Psoas muscle (tissue), 8 donors: ENCODE data around the gene TEX13C. TPM values are rescaled to one million over a fixed set of nuclear protein-coding genes. Genes with fewer than 3 reads are reported as not detected.

Experiments
- ATAC-seq, 4 donors: fragments of 200-7000 bp; cut with Tn5 transposase; one replicate each; pipeline ENCODE4 v1.9.1; 2020; ENCODE audit warnings: moderate library complexity in 3 of 4, mild to moderate bottlenecking in 2 of 4
- DNase-seq, 2 donors: peaks; one replicate each; pipeline ENCODE4 v3.0.0-alpha.2; 2020
- H3K27ac ChIP-seq: fragments of 200-600 bp; one replicate; pipeline ENCODE4 v1.8.0; 2022
- H3K27me3 ChIP-seq, 3 donors: fragments of 200-600 bp in 1 of 3; one replicate each; pipeline versions ENCODE4 v1.6.1 to v1.8.0; 2013 to 2022; ENCODE audit warnings: low read length in 2 of 3, mild to moderate bottlenecking in 2 of 3, moderate library complexity in 1 of 3; ENCODE audit not compliant: insufficient read depth in 3 of 3
- H3K36me3 ChIP-seq, 2 donors: fragments of 200-600 bp in 1 of 2; one replicate each; pipeline versions ENCODE4 v1.6.1 to v1.8.0; 2013 to 2022; ENCODE audit warnings: low read depth in 1 of 2, mild to moderate bottlenecking in 1 of 2, moderate library complexity in 1 of 2; ENCODE audit not compliant: insufficient read depth in 1 of 2
- H3K4me1 ChIP-seq: fragments of 200-600 bp; one replicate; pipeline ENCODE4 v1.8.0; 2022
- H3K4me3 ChIP-seq: fragments of 200-600 bp; one replicate; pipeline ENCODE4 v1.8.0; 2022; ENCODE audit warnings: mild to moderate bottlenecking
- H3K9me3 ChIP-seq: fragments of 200-600 bp; one replicate; pipeline ENCODE4 v1.8.0; 2022
- WGBS, 3 donors: extraction: QIAGEN DNeasy Blood & Tissue Kit; methylation state at CpG; one replicate each; pipeline versions ENCODE4 v1.1.6 to v1.1.7; 2013; 5-methylcytosine and 5-hydroxymethylcytosine counted together
- intact Hi-C, 2 donors: fragments of 100-400 bp; cut with DNase I; formaldehyde crosslinking; loops; one replicate each; pipeline versions ENCODE4 v1.11.0 to v1.14.2; 2022
- polyA plus RNA-seq, 3 donors: library from polyadenylated mRNA; stranded (reverse); fragments of 200-250 nt; gene quantifications; one replicate each; pipeline ENCODE4 v1.2.3, GENCODE V29; 2013
- total RNA-seq, 4 donors: library from RNA; stranded (reverse); fragmentation: NEBNext Ultra II Directional in 2 of 4; extraction: Animal tissue kit (Norgen Biotek cat#: 25700) in 2 of 4; gene quantifications; one replicate each; pipeline versions ENCODE4 v1.2.1 to v1.2.4, GENCODE V29; 2021 to 2023
- TF ChIP-seq, protein P1 (sequence below): fragments of 200-600 bp; IDR thresholded peaks from one replicate; pipeline ENCODE4 v1.8.0; 2022; ENCODE audit warnings: antibody characterized with exemption
- donor health status: healthy with polysubstance abuse.
- donor health status: DM: no; HTN: no; CAD: no; lungs with moderate emphysema.
- donor health status: Bipolar disorder and iron deficiency.
- donor health status: healthy.
- donor health status: DM: yes; HTN: yes; CAD: no.
- donor health status: DM: no; HTN: no; CAD: no.
- donor health status: DM: no; HTN: no; CAD: no.
- donor health status: DM: yes; HTN: yes; CAD: no.

Gene TEX13C
- total and polyA plus RNA-seq, 7 donors = not detected

GRCh38 chrX:125327891-125328290, 8.2 kb downstream of the TEX13C start:
- no peaks in the 10 kb centered on the region for H3K36me3 ChIP-seq
- H3K27me3 ChIP-seq = no peaks in the 10 kb centered on the region
- ATAC-seq (no peak), DNase-seq (no peak)
- TF ChIP-seq, protein P1, sequence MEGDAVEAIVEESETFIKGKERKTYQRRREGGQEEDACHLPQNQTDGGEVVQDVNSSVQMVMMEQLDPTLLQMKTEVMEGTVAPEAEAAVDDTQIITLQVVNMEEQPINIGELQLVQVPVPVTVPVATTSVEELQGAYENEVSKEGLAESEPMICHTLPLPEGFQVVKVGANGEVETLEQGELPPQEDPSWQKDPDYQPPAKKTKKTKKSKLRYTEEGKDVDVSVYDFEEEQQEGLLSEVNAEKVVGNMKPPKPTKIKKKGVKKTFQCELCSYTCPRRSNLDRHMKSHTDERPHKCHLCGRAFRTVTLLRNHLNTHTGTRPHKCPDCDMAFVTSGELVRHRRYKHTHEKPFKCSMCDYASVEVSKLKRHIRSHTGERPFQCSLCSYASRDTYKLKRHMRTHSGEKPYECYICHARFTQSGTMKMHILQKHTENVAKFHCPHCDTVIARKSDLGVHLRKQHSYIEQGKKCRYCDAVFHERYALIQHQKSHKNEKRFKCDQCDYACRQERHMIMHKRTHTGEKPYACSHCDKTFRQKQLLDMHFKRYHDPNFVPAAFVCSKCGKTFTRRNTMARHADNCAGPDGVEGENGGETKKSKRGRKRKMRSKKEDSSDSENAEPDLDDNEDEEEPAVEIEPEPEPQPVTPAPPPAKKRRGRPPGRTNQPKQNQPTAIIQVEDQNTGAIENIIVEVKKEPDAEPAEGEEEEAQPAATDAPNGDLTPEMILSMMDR = no peak
- H3K9me3 ChIP-seq = no peaks in the 10 kb centered on the region
- intact Hi-C loops = loop anchor here in 1 of 2 donors (5.0 kb wide), 1 partner anchor 196 kb away; no protein-coding TSS in a partner anchor
- H3K4me3 ChIP-seq = no peak overlapping the region
- 80 to 92% (median 84%) methylated on average over 12 of the region's 12 CpGs for WGBS, 3 donors
- no peak overlapping the region for H3K27ac ChIP-seq
- no peaks in the 10 kb centered on the region for H3K4me1 ChIP-seq

- Histone ChIP-seq H3K36me3 (no peaks in the 10 kb centered on the region), H3K27ac (no peak overlapping the region), H3K9me3 (no peaks in the 10 kb centered on the region), H3K4me1 (no peaks in the 10 kb centered on the region), H3K4me3 (no peak overlapping the region), H3K27me3 (no peaks in the 10 kb centered on the region)
- WGBS, 3 donors = 45 to 53% (median 52%) methylated on average over 2 of the region's 2 CpGs
- ATAC-seq (no peak), DNase-seq (no peak)
- TF ChIP-seq, protein P1 = no peak
- intact Hi-C loops = no loop called here
Measured at GRCh38 chrX:125333583-125333982, 13.9 kb downstream of the TEX13C start.

DNA sequence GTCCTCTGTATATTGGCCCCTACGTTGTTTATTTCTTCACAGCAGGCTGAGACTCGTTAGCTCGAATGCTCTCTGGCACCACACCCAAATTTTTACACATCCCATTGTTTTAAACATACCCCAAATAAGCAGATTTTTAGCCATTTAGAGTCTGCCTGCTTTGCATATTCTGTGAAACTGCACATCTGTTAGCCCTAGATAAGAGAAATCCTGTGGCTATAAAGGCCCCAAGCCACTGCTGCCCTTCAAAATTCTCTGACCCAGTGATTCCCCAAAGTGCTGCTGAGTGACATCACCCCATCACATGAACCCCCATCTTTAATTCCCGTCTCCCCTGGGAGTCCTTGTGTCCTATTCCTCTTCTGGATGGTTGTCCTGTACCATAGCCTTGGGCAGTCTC, 20.8 kb downstream of the TEX13C start:
- WGBS, 3 donors = 36 to 70% (median 64%) methylated on average over 4 of the region's 4 CpGs

DNA sequence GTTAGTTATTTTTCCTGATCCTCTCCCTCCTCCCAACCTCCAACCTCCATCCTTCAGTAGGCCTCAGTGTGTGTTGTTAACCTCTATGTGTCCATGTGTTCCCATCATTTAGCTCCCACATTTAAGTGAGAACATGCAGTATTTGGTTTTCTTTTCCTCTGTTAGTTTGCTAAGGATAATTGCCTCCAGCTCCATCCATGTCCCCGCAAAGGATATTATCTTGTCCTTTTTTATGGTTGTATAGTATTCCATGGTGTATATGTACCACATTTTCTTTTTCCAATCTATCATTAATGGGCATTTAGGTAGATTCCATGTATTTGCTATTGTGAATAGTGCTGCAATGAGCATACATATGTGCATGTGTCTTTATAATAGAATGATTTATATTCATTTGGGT, 54.5 kb downstream of the TEX13C start:
- intact Hi-C loops = no loop called here
- H3K27me3 ChIP-seq = no peaks in the 10 kb centered on the region
- no peak for ATAC-seq
- H3K4me3 ChIP-seq = no peak overlapping the region
- DNase-seq = no peak
- H3K4me1 ChIP-seq = no peaks in the 10 kb centered on the region
- no peaks in the 10 kb centered on the region for H3K9me3 ChIP-seq
- H3K27ac ChIP-seq = no peak overlapping the region
- 39 to 100% (median 93%) methylated on average over 1 of the region's 1 CpG for WGBS, 3 donors
- TF ChIP-seq, protein P1 = no peak
- H3K36me3 ChIP-seq = no peaks in the 10 kb centered on the region

More for the DNA sequence above, 20.8 kb downstream of the TEX13C start:
- TF ChIP-seq, protein P1 = no peak
- no peaks in the 10 kb centered on the region for H3K9me3 ChIP-seq
- no peak for DNase-seq
- no peaks in the 10 kb centered on the region for H3K27me3 ChIP-seq
- H3K36me3 ChIP-seq = no peaks in the 10 kb centered on the region
- no peak overlapping the region for H3K27ac ChIP-seq
- no peaks in the 10 kb centered on the region for H3K4me1 ChIP-seq
- no peak overlapping the region for H3K4me3 ChIP-seq
- intact Hi-C loops = no loop called here
- ATAC-seq = no peak
